NB4 (cell line): ENCODE measurements around the gene PROSER2.

Experiments used
- CTCF ChIP-seq: IDR thresholded peaks from one replicate; pipeline ENCODE4 v1.5.1; 2012; ENCODE audit warnings: low read depth, low read length
- POLR2A ChIP-seq: IDR thresholded peaks from 2 replicates; pipeline ENCODE4 v1.6.1; 2011; ENCODE audit warnings: mild to moderate bottlenecking; ENCODE audit not compliant: insufficient read length; ENCODE audit errors: extremely low read depth
- TF ChIP-seq, protein P1 (sequence below): IDR thresholded peaks from 2 replicates; pipeline ENCODE4 v1.6.1; 2011; ENCODE audit warnings: low read depth, low read length

DNA sequence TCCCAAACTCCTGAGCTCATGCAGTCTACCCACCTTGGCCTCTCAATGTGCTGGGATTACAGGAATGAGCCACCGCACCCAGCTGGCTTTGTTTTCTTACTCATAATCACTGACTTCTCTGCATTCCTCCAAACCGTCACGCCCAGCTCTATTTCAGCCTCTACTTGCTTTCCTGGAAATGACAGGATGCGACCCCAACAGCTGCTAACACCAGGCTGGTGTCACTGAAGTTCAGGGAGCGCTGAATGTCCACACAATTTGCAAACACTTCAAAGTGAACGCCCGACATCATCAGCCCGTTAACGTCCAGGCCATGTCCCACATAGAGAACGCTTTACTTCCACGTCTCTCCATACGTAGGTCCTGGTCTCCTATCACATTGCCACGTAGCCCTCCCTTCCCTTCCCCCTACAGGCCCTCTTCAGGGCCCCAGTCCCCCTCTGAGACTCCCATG, 12.8 kb upstream of the PROSER2 start:
- no peak for TF ChIP-seq CTCF
- TF ChIP-seq POLR2A = no peak
- TF ChIP-seq, protein P1, sequence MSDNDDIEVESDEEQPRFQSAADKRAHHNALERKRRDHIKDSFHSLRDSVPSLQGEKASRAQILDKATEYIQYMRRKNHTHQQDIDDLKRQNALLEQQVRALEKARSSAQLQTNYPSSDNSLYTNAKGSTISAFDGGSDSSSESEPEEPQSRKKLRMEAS = no peak
